ENCODE data around the gene SPATA2L. TPM values are rescaled to one million over a fixed set of nuclear protein-coding genes. Genes with fewer than 3 reads are reported as not detected.

SPATA2L gene
- total and polyA plus RNA-seq, 10 donors, result 4.6 to 16.9 (median 10.3) TPM

- no peaks in the 10 kb centered on the region for H3K9me3 ChIP-seq
- TF ChIP-seq POLR2A (IDR thresholded peaks at IDR 0.05), result no peak
- TF ChIP-seq POLR2AphosphoS5 (IDR thresholded peaks at IDR 0.05), result peak in 1 of 3 donors; percentile 51
- intact Hi-C loops (cut with DNase I; ENCODE audit: low total_unique reads), result no loop called here
- WGBS, 5 donors, result 88 to 93% (median 92%) methylated on average over 10 to 15 of the region's 15 CpGs
- H3K4me3 ChIP-seq, result no peak overlapping the region
- H3K36me3 ChIP-seq, result peaks cover 0 to 90% (median 45%) of the 10 kb centered on the region in 6 donors
- no peak overlapping the region for H3K27ac ChIP-seq
- H3K27me3 ChIP-seq (replicated peaks in 1 of 7), result no peaks in the 10 kb centered on the region
- no peak for DNase-seq
- peaks cover 3 to 21% (median 11%) of the 10 kb centered on the region in 6 donors for H3K4me1 ChIP-seq
Observed at GRCh38 chr16:89746043-89746442, 44.5 kb upstream of the SPATA2L start.

DNA sequence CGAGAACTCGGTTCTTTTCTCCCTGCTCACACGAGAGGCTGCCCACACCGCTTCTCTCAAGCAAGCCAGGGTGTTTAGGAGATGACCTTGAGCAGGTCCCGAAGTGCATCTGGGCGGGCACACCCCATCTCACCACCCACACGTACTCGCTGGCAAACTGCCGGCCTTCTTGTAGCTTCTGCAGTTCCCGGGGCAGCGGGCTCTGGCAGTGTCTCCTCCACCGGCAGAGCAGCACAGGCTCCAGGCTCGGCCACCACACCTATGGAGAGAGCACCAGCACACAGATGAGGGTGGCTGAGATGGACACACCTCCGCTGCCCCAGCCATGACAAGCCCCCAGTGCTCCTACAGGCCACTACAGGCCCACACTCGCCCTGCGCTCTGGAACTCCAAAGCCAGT, 43.3 kb upstream of the SPATA2L start:
- H3K27me3 ChIP-seq (replicated peaks in 1 of 7), result no peaks in the 10 kb centered on the region
- no peak for DNase-seq
- H3K36me3 ChIP-seq, result peaks cover 2 to 90% (median 56%) of the 10 kb centered on the region in 6 donors
- 90 to 97% (median 93%) methylated on average over 16 of the region's 16 CpGs for WGBS, 5 donors
- H3K27ac ChIP-seq, result no peak overlapping the region
- TF ChIP-seq POLR2AphosphoS5 (IDR thresholded peaks at IDR 0.05) (peak in 1 of 3 donors; percentile 57), CTCF (IDR thresholded peaks at IDR 0.05 in 8 of 11, conservative IDR thresholded peaks at IDR 0.05 in 3 of 11) (no peak), POLR2A (IDR thresholded peaks at IDR 0.05) (no peak)
- intact Hi-C loops (cut with DNase I; ENCODE audit: low total_unique reads), result no loop called here
- no peak overlapping the region for H3K4me3 ChIP-seq
- no peaks in the 10 kb centered on the region for H3K9me3 ChIP-seq
- H3K4me1 ChIP-seq, result peaks cover 2 to 12% (median 6%) of the 10 kb centered on the region in 6 donors

GRCh38 chr16:89742948-89743347, 41.4 kb upstream of the SPATA2L start:
- Histone ChIP-seq H3K27ac (peak overlapping the region in 2 of 8 donors; percentile 9 to 42), H3K4me1 (peaks cover 0 to 12% (median 0%) of the 10 kb centered on the region in 6 donors), H3K4me3 (no peak overlapping the region), H3K9me3 (no peaks in the 10 kb centered on the region), H3K36me3 (peaks cover 5 to 92% (median 71%) of the 10 kb centered on the region in 6 donors), H3K27me3 (replicated peaks in 1 of 7) (no peaks in the 10 kb centered on the region)
- intact Hi-C loops (cut with DNase I; ENCODE audit: low total_unique reads), result no loop called here
- TF ChIP-seq CTCF (IDR thresholded peaks at IDR 0.05 in 8 of 11, conservative IDR thresholded peaks at IDR 0.05 in 3 of 11) (no peak), POLR2AphosphoS5 (IDR thresholded peaks at IDR 0.05) (peak; percentile 57 to 71 (median 59))
- WGBS, 5 donors, result 76 to 95% (median 86%) methylated on average over 3 to 4 of the region's 4 CpGs
- DNase-seq, result no peak

GRCh38 chr16:89741342-89742014, 40.0 kb upstream of the SPATA2L start:
- Histone ChIP-seq H3K4me1 (peaks cover 2 to 27% (median 9%) of the 10 kb centered on the region in 6 donors), H3K4me3 (no peak overlapping the region), H3K27ac (peak overlapping the region in 1 of 8 donors; percentile 38), H3K9me3 (no peaks in the 10 kb centered on the region), H3K27me3 (replicated peaks in 1 of 7) (no peaks in the 10 kb centered on the region), H3K36me3 (peaks cover 11 to 92% (median 76%) of the 10 kb centered on the region in 6 donors)
- TF ChIP-seq POLR2AphosphoS5 (IDR thresholded peaks at IDR 0.05) (peak; percentile 59 to 72 (median 60)), CTCF (IDR thresholded peaks at IDR 0.05 in 8 of 11, conservative IDR thresholded peaks at IDR 0.05 in 3 of 11) (no peak), POLR2A (IDR thresholded peaks at IDR 0.05) (no peak)
- DNase-seq, result no peak
- 76 to 88% (median 84%) methylated on average over 11 of the region's 11 CpGs for WGBS, 5 donors
- intact Hi-C loops (cut with DNase I; ENCODE audit: low total_unique reads), result no loop called here
